Hindlimb muscle (tissue), 1 donor: ENCODE data around the gene PROM1. TPM values are rescaled to one million over a fixed set of nuclear protein-coding genes. Genes with fewer than 3 reads are reported as not detected.
A peak's percentile ranks its signal among the peaks of the same experiment; 100 is the strongest.

Experiments
- DNase-seq: peaks from one replicate; pipeline ENCODE4 v3.0.0-alpha.2; 2013
- polyA plus RNA-seq: library from polyadenylated mRNA; unstranded; fragments of 120-200 nt; gene quantifications from one replicate; pipeline ENCODE4 v1.2.1, GENCODE V29; 2013; ENCODE audit not compliant: insufficient read length

Gene PROM1
- polyA plus RNA-seq, 1 donor = 44.6 TPM

DNA sequence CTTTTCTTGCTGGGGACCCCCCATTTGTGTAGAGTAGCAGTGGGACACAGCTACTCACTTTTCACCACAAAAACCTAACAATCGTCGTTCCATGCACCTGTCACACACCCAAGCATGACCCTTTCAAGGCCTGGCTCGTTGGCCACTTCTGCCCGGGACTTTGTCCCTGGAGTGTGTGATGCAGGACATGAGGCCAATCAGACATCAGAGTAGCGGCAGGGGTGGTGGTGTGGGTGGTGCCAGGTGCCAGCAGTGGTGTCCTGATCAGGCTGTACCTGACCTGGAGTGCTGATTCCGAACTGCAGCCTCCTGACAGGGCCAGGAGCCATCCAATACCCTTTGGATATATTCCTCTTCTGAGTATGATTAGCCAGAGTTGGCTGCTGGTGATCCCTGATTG lies 23.1 kb upstream of the PROM1 start:
- no peak for DNase-seq

DNA sequence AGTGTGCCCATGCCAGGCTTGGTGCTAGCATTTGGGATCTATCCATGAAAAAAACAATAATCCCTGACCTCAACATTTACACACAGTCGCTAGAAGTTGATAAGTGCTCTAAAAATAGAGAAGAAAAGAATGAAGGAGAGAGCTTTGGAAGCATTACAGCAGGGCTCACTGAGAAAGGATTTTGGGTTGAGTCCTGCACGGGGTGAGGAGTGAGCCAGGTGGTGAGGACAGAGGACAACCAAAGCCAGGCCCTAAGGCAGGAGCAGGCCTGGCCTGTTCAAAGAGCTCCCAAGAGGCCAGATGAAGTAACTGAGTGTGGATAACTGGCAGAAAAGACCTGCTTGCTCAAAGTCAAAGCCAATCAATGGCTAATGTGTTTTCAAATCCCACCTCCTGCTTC lies 20.7 kb upstream of the PROM1 start:
- no peak for DNase-seq

DNA sequence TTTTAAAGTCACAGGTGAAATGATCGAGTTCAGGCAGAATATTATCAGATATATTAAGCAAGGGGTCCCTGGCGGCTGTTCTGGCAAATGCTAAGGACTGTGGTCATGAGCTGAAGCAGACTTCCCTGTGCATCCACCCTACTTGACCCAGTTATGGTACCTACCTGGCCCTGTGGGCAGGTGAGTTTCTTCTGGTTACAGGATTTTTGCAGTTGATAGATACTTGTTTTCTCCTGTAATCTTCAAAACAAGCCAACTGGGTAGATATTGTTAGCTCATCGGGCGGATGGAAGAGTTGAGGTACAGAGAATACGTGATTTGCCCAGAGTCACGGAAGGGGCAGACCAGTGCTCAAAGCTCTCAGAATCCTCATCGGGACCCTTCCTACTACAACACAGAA lies 18.5 kb upstream of the PROM1 start:
- DNase-seq = no peak

DNA sequence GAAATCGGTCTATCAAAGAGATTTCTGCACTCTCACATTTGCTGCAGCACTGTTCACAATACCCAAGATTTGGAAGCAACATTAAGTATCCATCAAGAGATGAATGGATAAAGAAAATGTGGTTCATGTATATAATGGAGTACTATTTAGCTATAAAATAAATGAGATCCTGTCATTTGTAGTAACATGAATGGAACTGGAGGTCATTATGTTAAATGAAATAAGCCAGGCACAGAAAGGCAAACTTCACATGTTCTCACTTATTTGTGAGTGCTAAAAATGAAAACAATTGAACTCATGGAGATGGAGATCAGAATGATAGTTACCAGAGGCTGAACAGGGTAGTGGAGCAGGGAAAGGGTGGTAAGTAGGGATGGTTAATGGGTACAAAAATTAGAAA lies 17.0 kb upstream of the PROM1 start:
- DNase-seq = no peak

DNA sequence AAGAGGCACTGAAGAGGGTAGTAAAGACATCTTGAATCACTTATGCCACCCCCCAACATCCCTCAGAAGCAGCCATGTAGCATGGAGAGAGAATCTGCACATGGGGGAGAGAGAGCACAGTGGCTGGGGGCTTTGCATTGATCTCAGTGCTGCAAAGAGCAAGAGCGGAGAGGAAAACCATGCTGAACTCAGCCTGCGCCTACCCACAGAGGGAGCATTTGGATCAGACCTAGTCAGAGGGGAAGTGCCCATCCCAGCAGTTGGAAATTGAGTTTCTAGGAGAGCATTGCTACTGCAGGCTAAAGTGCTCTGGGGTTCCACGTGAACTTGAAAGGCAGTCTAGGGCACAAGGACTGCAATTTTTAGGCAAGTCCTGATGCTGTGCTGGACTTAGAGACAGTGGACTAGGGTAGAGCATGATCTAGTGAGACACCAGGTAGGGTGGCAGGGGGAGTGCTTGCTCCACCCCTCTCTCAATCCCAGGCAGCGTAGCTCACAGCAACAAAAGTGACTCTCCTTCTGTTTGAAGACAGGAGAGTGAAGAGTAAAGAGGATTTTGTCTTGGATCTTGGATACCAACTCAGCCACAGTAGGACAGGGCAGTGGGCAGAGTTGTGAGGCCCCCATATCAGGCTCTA lies 9.0 kb upstream of the PROM1 start:
- no peak for DNase-seq

DNA sequence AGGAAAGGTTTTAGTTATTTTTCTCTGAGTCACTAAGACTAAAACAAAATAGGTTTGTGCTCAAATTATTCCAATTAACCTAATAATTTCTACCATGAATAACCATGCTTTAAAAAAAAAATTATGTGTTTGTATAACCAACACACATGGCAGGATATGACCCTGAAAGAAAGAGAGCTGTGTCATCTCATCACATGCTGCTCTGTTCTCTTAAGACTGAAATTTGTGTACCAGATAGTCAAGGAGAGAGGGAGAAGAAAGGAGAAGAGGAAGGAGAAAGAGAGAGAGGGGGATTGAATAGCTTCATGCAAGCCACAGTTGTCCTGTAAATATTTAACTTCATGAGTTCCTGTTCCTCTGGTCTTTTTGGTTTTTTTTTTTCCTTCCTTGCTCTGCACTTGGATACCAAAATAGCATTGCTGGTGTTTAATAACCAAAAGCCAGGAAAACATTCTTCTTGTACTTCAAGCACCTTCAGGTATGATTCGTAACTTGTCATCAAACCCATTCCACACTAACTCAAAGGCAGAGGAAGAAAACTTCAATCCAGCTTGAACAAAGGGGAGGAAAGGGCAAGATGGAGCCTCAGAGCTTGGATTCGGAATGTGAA lies 6.4 kb upstream of the PROM1 start:
- DNase-seq = no peak

DNA sequence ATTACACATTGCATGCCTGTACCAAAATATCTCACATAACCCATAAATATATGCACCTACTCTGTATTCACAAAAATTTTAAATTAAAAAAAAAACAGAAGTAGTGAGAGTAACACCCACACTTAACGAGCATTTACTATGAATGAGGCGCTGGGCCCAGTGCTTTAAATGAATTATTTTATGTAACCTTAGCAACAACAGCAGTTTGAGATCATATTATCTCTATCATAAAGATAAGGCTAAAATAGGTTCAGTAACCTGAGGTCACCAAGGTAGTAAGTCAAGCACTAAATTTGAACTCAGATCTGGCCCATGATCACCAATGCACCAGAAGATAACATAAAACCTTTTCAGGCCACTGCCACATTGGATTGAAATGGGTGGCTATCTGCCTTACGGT lies 5.3 kb upstream of the PROM1 start:
- DNase-seq = no peak

DNA sequence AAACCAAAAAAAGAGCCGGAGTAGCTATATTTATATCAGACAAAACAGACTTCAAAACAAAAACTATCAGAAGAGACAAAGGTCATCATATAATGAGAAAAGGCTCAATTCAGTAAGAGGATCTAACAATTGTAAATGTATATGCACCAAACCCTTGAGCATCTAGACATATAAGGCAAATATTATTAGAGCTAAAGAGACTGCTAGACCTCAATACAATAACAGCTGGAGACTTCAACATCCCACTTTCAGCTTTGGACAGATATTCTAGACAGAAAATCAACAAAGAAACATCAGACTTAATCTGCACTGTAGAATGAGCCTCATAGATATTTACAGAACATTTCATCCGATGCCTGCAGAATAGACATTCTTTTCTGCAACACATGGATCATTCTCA lies 4.8 kb upstream of the PROM1 start:
- DNase-seq = no peak

DNA sequence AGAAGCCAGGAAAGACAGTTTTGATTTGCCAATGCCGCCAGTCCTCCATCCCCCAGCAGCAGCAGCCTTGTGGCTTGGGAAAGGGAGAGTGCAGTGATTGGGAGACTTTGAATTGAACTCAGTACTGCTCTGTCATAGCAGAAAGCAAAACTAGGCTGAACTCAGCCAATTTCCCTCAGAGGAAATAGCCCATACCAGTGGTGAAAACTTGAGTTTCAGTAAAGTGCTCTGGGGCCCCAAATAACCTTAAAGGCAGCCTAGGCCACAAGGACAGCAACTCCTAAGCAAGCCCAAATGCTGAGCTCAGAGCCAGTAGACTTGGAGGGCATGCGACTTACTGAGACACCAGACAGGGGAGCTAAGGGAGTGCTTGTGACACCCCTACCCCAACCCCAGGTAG lies 2.0 kb upstream of the PROM1 start:
- no peak for DNase-seq

DNA sequence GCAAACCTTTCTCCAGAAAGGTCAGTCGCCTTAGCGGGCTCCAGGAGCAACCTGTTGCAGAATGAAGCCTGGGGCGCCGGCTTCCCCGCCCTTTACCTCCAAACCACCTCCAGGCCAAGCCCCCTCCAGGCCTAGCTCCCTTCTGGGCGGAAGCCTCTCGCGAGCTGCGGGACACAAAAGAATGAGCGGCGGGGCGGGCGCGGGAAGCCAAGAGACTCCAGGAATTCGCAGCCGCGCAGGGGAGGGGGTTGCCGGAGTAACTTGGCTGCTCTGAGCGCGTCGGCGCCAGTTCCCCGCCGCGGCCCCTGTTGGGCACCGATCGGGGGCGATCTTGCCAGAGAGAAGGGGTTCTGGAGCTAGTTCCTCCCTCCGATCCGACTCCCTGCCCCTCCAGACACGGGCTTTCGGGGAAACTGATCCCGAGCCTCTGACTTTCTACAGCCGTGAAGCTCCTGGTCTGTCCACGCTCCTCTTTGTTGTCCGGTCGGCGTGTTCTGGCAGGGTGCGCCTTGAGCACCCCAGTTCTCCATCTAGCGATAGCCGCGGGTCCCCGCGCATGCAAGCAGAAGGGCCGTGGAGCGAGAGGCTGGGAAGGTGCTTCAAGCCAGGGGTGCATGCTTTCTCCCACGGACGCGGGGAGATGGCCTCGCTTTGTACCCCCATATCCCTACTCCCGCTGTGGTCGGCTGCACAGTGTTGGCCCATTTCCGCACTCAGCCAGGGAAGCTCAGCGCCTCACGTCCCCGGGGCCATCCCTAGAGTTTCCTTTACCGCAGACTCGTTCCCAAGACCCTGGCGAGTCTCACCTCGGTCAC lies 1.2 kb downstream of the PROM1 start:
- peak; percentile 55 for DNase-seq

DNA sequence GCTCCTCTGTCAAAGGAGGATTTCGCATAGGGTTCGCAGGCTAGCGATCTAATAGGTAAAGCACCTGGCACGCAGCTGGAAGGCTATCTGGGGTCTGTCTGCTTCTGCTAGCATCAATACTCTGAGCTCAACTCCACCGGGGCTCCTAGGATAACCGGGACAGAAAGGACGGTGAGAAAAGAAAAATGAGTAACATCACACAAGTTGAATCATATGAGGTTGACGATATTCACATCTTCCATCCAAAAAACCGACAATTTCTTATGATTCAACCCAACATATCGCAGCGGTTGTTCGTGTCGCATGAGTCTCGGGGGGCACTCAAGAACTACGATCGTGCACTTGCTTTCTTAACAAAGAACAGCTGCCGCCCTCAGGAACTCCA lies 1.8 kb downstream of the PROM1 start:
- DNase-seq = no peak

DNA sequence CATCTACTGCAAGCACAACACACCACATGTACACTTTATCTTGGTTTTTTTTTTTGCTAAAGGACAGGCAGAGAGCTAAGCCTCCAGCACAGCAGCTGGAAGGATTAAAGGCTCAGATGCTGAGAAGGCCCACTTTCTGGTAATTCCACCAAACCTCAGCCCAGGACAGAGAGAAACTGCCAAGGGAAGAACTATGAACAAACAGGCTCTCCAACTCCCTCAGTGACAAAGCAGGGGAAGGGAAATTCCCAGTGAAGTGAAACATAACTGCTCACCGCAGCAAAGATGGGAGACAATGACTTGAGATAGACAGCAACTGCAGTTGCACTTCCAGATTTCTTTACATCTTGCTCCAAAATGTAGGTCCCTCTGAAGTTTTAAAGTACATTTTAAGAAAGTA lies 4.8 kb downstream of the PROM1 start:
- no peak for DNase-seq

DNA sequence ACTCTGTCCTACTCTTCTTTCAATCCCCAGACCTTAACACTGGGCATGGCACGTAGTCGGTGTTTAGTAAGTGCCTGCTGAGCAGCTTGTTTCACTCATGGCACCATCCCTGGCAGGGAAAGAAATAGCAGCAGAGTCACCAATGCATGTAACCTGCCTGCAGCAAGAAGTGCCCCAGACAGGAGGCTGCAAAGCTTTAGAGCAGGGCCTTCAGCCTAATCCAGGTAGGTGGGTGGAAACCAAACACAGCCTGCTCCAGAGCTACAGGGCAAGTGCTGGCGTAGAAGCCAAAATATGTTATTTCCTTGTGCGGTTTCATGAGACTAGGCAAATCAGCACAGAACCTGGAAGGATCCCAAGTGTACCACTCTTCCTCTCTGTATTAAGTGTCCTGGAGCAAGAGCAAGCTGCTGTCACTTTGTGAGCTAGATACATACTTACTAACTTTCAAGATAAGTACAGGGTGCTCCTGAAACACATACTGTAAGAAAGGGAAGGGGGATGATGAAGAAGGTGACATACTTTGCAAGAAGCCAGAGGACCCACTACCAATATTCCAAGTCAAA lies 5.5 kb downstream of the PROM1 start:
- DNase-seq = no peak

DNA sequence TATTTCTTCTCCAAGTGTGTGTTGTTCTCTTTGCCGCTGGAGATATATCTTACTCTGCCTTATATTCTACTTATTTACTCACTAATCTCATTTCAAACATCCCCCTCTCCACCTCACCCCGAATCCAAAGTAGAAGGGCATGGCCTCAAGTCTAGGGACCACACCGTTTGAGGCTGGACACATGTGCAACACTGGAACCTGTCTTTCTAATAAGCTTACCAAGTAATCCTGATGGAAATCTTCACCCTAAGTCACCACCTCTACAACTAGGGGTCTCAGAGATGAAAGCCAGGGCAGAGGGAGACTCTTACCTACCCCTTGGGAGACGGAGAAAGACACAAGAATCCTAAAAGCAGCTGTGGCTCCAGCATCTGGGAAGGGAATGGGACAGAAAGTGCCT lies 6.0 kb downstream of the PROM1 start:
- no peak for DNase-seq

DNA sequence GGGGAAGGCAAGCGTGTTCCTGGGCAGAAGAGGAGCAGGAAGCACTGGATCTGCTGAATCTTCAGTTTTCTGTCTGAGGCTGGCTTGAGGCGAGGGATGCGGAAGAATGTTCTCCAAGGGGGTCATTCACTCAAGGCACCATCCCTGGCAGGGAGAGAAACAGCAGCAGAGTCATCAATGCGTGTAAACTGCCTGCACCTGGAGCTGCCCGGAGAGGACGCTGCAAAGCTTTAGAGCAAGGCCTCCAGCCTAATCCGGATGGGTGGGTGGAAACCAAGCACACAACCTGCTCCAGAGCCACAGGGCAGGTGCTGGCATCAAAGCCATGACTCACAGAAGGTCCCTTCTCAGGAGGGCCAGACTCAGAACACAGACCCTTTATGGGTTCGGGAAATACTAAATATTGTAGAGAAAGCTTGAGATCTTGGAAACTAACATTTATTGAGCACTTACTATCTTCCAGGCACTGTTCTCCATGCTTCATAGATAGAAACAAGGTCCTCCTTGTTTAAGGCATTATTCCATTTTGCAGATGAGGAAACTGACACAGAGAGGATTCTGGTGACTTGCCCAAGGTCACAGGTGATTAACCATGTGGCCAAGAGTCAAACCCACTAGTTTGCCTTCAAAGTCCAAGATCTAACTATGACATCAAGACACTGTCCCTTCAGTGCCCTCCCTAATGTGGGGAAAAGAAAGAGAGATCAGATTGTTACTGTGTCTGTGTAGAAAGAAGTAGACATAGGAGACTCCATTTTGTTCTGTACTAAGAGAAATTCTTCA lies 7.7 kb downstream of the PROM1 start:
- DNase-seq = no peak

DNA sequence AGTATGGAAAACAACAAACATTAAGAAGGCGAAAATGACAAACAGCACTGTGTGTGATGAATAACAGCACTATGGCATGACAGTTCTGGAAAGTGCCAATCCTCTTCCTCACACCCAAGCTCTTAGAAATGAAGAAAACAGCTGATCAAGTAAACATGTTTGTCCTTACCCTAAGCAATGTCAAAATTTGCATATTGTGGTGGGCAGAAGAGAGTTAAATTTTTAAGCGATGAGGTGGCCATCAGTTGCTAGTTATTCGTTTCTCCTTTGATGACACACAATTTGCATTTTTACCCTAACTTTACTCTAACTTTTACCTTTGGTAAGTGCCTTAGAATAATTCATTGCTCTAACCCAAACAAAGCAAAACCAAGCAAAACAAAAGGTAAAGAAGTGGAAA lies 8.8 kb downstream of the PROM1 start:
- no peak for DNase-seq

DNA sequence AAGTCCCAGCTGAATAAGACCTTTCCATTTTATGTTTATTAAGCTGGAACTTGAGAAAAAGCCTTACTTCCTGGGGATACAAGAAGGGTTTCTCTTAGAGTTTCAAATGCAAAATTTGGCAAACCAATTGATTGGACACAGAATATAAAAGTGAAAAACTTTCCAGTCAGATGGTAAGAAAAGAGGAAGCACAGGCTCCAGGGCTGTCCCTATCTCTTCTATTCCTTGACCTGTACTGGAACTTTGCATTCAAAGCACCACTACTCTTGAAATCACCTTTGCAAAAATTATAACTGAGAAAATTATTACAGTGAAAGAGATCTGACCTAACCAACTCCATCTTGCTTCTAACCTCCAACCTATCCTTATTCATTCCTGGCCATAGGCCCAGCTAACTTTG lies 11.7 kb downstream of the PROM1 start:
- no peak for DNase-seq

DNA sequence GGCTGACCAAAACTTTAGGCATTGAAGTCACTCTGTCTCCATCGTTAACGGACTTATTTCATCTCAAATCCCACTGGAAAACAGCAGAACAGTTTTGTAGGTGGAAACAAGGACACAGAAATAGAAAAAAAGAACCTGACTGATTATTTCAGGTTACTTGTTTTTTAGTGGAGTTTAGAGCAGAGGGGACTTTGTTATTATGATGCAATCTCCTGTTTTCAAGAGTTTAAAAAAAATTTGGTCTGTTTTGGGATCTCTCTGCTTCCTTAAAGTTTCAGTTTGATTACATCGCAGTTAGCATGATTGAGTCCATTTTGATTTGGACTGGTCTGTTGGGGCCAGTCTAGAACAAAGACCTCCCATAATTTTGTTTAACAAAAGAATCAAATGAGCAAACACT lies 13.6 kb downstream of the PROM1 start:
- DNase-seq = no peak

DNA sequence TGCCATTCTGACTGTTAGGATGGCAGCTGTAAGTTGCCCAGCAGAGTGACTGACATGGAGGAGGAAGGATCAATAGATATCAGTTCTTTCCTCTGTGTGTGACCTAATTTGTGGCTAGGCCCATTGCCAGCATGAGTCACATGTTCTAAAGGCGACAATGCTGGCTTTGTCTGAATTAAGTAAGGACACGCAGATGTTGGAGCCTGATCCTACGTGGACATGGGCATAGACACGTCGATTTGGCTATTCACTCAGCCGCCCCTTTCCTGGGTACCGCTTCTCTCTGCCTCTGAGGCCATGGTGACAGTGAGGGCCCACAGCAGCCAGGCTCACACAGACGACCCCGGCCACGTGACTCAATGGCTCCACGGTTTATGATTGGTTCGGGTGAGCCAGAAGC lies 16.3 kb downstream of the PROM1 start:
- no peak for DNase-seq

DNA sequence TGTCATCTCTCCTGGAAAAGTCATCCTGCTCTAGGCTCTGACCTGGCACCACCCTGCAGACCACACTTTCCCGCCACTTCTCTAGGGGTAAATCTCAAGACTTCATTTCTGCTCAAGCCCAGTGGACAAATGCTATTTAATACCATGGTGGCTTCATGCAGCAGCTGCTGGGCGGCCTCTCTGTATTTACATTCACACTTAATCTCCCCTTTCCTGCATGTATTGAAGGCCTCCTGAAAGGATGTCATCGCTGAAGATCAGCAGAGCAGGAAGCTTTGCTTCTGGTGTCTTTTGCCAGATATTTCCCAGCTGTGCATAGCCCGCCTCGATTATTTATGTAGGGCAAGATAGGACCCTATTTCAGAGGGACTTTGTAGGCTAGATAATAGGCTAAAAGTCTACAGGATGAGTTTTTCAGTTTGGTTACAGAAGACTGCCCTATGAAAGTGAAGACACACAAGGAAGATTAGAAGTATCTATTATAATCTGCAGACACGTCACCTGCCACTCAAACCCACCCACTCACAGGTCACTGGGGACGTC lies 17.2 kb downstream of the PROM1 start:
- DNase-seq = no peak

DNA sequence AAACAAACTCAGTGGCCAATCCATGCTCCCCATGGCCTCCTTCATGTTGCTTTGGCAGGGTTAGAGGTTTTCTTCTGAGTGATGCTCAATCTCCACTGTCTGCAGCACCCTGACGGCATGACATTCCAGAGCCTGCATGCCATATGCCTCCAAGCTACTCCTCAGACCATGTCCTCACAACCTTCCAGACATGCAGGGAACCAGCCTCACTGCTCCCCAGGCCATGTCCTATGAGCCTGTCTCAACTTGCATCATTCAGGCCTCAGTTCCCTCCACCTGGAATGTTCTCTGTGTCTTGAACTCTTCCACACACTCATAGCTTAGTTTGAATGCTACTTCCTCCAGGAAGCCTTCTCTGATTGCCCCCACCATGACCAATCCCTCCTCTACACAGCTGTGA lies 18.8 kb downstream of the PROM1 start:
- no peak for DNase-seq

DNA sequence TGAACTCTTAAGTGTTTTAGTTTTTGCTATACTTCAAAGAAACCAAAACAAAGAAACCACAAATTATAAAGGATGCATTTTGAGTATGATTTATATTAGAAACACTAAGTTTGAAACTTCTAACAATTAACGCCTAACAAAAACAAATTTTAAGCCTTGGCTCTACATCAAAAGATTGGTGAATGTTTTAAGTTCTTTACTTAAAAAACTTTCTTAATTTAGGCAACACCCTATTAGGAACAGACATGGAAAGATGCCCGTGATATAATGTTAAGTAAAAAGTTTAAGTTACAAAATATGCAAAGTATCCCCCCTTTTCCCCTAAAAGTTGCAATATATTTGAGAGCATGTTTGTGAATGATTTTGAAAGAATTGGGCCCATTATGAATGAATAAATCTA lies 21.2 kb downstream of the PROM1 start:
- no peak for DNase-seq
